HG03060 (cell line): ENCODE measurements around the gene AGER.
"Not testable (repeated sequence)": the region's sequence is repeated elsewhere in the genome, so short reads cannot be mapped to it uniquely, and the experiment has no call there.

ENCODE experiments used
- ATAC-seq: cut with Tn5 transposase; IDR thresholded peaks from one replicate; pipeline ENCODE4 v1.9.1; 2021; ENCODE audit warnings: low read depth, moderate number of reproducible peaks; ENCODE audit not compliant: unreplicated experiment

The AGER gene

GRCh38 chr6:32187725-32188380 is 3.8 kb upstream of the AGER start:
- ATAC-seq, result not testable (repeated sequence)

DNA sequence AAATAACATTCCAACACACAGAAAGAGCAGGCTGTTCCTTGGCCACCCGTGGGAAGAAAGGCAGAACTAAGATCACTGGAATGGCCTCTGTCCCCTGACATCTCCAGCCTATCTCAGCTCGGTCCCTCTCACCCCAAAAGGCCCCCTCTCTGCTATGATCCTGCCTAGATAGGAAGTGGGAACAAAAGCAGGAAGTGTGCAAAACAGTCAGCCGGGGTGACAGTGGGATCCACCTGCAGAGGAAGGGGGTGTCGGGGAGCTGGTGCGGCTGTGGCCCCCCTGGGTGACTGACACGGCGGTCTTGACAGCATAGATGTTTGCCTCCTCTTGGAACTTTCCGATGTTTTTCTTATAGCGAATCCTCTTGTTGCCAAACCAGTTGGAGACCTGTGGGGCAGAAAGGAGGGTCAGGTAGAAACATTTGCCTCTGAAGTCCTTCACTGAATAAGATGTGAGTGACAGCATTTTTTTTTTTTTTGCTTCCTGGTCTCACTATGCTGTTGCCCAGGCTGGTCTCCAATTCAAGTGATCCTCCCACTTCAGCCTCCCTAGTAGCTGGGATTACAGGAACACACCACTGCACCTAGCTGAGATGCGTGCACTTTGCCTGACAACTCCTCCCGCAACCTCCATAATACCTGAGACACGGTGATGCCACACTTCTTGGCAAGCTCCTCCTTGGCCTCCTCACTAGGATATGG is 3.1 kb upstream of the AGER start:
- ATAC-seq, result no peak

DNA sequence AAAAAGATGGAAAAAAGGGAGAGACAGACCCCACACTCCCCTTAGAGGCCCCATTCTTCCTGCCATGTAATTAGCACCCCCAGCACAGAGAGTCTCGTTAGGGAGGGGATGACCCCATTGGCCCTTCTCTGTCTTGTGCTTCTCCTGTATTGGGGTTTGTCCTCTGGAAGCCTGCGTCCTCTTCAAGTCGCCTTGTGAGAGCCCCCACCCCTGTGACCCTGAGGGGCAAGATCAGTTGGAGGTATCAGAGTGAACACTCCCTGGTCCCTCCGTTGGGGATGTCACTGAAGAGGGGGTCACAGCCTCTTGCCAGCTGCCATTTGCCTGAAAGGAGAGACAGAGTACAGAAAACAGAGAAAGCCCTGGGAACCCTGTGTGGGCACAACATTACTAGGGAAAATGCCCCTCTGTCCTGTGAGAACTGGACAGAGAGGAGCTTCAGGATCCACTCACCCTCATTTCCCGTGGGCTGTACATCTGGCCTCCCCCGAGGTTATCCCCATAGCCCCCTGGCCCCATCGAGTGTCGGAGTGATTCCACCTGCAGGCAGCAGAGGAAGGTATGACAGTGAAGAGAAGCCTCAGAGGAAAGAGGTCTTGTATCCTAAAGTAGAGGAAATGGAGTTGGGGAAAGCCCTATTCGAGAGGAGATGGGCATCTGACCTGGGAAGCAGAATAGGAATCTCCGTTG is 2.2 kb upstream of the AGER start:
- ATAC-seq, result not testable (repeated sequence)

DNA sequence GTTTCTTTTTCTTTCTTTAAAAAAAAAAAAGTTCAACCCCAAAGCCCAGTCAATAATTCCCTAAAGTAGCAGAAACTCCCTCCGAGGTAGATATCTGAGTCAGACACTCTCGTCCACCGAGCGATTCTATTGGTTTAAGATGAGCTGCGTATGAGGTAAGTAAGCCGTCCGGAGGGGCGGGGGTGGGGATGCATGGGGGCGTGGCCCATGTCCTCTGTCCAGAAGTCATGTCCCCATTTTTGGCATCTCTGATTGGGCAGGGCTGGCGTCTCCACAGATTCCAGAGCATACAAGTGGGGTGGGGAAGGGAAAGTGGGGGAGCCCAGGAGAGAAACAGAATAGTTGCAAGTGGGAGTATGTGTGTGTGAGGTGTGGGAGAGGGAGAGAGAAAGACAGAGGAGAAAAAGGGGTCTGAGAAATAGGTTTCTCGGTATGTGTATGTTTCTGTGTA is 1.7 kb upstream of the AGER start:
- ATAC-seq, result not testable (repeated sequence)

DNA sequence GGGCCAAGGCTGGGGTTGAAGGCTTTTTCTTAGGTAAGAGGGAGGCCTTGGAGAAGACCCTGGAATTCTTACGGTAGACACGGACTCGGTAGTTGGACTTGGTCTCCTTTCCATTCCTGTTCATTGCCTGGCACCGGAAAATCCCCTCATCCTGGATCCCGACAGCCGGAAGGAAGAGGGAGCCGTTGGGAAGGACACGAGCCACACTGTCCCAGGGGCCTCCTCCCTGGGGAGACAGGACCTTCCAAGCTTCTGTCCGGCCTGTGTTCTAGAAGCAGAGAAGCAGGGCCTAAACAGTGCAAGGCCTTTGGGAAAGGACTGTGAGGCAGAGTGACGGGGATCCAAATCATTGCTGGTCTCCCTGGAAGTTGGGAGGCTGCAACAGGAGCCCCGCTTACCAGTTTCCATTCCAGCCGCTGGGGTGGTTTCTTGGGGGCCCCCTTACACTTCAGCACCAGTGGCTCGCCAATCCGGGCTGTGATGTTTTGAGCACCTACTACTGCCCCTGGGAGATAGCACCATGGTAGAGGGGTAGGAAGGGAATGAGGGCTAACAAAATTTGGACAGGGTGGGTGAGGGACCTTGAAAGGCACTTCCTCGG is 470 bp downstream of the AGER start:
- ATAC-seq, result no peak

DNA sequence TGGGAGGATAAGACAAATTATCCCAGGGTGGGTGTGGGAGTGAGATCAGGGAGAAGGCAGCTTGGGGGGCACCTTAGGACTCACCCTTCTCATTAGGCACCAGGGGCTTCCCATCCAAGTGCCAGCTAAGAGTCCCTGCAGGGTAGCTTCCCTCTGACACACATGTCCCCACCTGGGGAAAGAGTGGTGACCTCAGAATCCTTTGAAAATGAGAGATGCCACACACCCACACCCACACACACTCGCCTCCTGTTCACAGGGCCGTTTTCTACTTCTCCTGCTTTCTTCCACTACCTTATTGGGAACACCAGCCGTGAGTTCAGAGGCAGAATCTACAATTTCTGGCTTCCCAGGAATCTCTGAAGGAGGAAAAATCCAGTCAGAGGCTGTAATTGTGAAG is 1.0 kb downstream of the AGER start:
- no peak for ATAC-seq

- ATAC-seq, result no peak
Observed at GRCh38 chr6:32182555-32182981, 1.5 kb downstream of the AGER start.

- ATAC-seq, result no peak
Observed at GRCh38 chr6:32181915-32182529, 2.0 kb downstream of the AGER start.

DNA sequence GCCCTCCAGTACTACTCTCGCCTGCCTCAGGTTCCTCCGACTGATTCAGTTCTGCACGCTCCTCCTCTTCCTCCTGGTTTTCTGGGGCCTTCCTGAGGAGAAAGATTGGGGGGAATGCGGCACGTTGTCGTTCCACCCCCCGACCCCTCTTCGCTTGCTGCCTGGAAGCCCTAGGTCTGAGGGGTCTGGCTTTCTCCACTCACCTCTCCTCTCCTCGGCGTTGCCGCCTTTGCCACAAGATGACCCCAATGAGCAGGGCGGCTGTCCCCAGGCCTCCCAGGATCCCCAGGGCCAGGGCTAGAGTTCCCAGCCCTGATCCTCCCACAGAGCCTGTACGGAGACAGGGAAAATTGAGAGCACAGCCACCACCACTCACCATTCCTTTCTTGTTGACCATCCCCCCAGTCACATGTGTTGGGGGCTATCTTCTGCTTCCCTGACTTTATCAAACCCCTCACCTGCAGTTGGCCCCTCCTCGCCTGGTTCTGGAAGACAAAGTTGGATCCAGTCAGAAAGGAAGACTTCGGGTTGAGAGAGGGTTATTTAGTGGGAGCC is 2.8 kb downstream of the AGER start:
- ATAC-seq, result no peak

GRCh38 chr6:32179766-32180405 is 4.2 kb downstream of the AGER start:
- ATAC-seq, result no peak

GRCh38 chr6:32178547-32179440 is 5.3 kb downstream of the AGER start:
- no peak for ATAC-seq

- ATAC-seq, result peak; percentile 86
Observed at GRCh38 chr6:32177788-32178546, 6.1 kb downstream of the AGER start, which contains the start of gene RNF5. Gene RNF5 (plus strand): TSS chr6:32178405. CDS start chr6:32178512, 107 bp downstream.

- no peak for ATAC-seq
Observed at GRCh38 chr6:32177183-32177787, 6.8 kb downstream of the AGER start.

GRCh38 chr6:32176476-32177182 is 7.4 kb downstream of the AGER start:
- ATAC-seq, result no peak

GRCh38 chr6:32175711-32176475 is 8.2 kb downstream of the AGER start, which contains the start of gene AGPAT1:
Gene AGPAT1 (minus strand): TSS chr6:32176084. CDS start chr6:32171496, 4,588 bp downstream.
- no peak for ATAC-seq

GRCh38 chr6:32175322-32175710 is 8.7 kb downstream of the AGER start:
- ATAC-seq, result no peak
